ENCODE results near the gene PPM1H.

Gene PPM1H

GRCh38 chr12:62865937-62866336 lies 69.0 kb downstream of the PPM1H start:
- no peaks in the 10 kb centered on the region for H3K9me3 ChIP-seq
- H3K4me3 ChIP-seq (ENCODE audit: low read depth in 1 of 2, low read length in 1 of 2), result no peak overlapping the region
- no peak overlapping the region for H3K27ac ChIP-seq
- peaks cover 0 to 6% of the 10 kb centered on the region in 2 experiments for H3K4me1 ChIP-seq (ENCODE audit: control insufficient read depth in 1 of 2, insufficient read depth in 1 of 2, low read depth in 1 of 2, low read length in 1 of 2)
- TF ChIP-seq CTCF (IDR thresholded peaks at IDR 0.05), result no peak
- H3K36me3 ChIP-seq, result no peaks in the 10 kb centered on the region
- no peaks in the 10 kb centered on the region for H3K27me3 ChIP-seq

GRCh38 chr12:62865065-62865464 lies 69.9 kb downstream of the PPM1H start:
- no peaks in the 10 kb centered on the region for H3K27me3 ChIP-seq
- H3K4me1 ChIP-seq (ENCODE audit: control insufficient read depth in 1 of 2, insufficient read depth in 1 of 2, low read depth in 1 of 2, low read length in 1 of 2), result peaks cover 0 to 6% of the 10 kb centered on the region in 2 experiments
- no peak overlapping the region for H3K4me3 ChIP-seq (ENCODE audit: low read depth in 1 of 2, low read length in 1 of 2)
- H3K9me3 ChIP-seq, result no peaks in the 10 kb centered on the region
- no peak for TF ChIP-seq CTCF (IDR thresholded peaks at IDR 0.05)
- H3K27ac ChIP-seq, result no peak overlapping the region
- H3K36me3 ChIP-seq, result no peaks in the 10 kb centered on the region

GRCh38 chr12:62862259-62862881 lies 72.6 kb downstream of the PPM1H start:
- Histone ChIP-seq H3K36me3 (no peaks in the 10 kb centered on the region), H3K27ac (no peak overlapping the region), H3K4me1 (ENCODE audit: control insufficient read depth in 1 of 2, insufficient read depth in 1 of 2, low read depth in 1 of 2, low read length in 1 of 2) (peaks cover 0 to 16% of the 10 kb centered on the region in 2 experiments), H3K4me3 (ENCODE audit: low read depth in 1 of 2, low read length in 1 of 2) (no peak overlapping the region), H3K27me3 (no peaks in the 10 kb centered on the region), H3K9me3 (no peaks in the 10 kb centered on the region)
- no peak for TF ChIP-seq CTCF (IDR thresholded peaks at IDR 0.05)

GRCh38 chr12:62861586-62861985 lies 73.4 kb downstream of the PPM1H start:
- H3K9me3 ChIP-seq, result no peaks in the 10 kb centered on the region
- peaks cover 0 to 15% of the 10 kb centered on the region in 2 experiments for H3K4me1 ChIP-seq (ENCODE audit: control insufficient read depth in 1 of 2, insufficient read depth in 1 of 2, low read depth in 1 of 2, low read length in 1 of 2)
- TF ChIP-seq CTCF (IDR thresholded peaks at IDR 0.05), result no peak
- no peak overlapping the region for H3K27ac ChIP-seq
- H3K4me3 ChIP-seq (ENCODE audit: low read depth in 1 of 2, low read length in 1 of 2), result no peak overlapping the region
- no peaks in the 10 kb centered on the region for H3K27me3 ChIP-seq
- no peaks in the 10 kb centered on the region for H3K36me3 ChIP-seq

GRCh38 chr12:62860501-62861411 lies 74.2 kb downstream of the PPM1H start:
- H3K9me3 ChIP-seq, result no peaks in the 10 kb centered on the region
- no peaks in the 10 kb centered on the region for H3K27me3 ChIP-seq
- H3K27ac ChIP-seq, result no peak overlapping the region
- H3K4me1 ChIP-seq (ENCODE audit: control insufficient read depth in 1 of 2, insufficient read depth in 1 of 2, low read depth in 1 of 2, low read length in 1 of 2), result peaks cover 0 to 10% of the 10 kb centered on the region in 2 experiments
- H3K4me3 ChIP-seq (ENCODE audit: low read depth in 1 of 2, low read length in 1 of 2), result no peak overlapping the region
- no peaks in the 10 kb centered on the region for H3K36me3 ChIP-seq
- no peak for TF ChIP-seq CTCF (IDR thresholded peaks at IDR 0.05)
